SU-DHL-6 (cell line): Measurements from ENCODE around the gene TUBGCP6.

ENCODE experiments used
- H2AFZ ChIP-seq: fragments of 200-600 bp; sonication (generic); 2 replicates; pipeline ENCODE4 v1.6.1; 2014; ENCODE audit warnings: low read depth, mild to moderate bottlenecking, moderate library complexity, mixed read lengths, antibody characterized with exemption, low read length; ENCODE audit not compliant: severe bottlenecking
- H3F3A ChIP-seq: fragments of 200-600 bp; shearing (Covaris generic); 2 replicates; pipeline ENCODE4 v1.6.0; 2016; ENCODE audit warnings: antibody characterized with exemption, mild to moderate bottlenecking; ENCODE audit not compliant: insufficient read depth
- H3K27ac ChIP-seq: fragments of 200-600 bp; sonication (generic); 2 replicates; pipeline ENCODE4 v1.5.1; 2016; ENCODE audit warnings: low read depth, mild to moderate bottlenecking, low read length, moderate library complexity, mixed read lengths
- H3K27me3 ChIP-seq: fragments of 200-600 bp; sonication (generic), shearing (Covaris generic); 2 replicates; pipeline ENCODE4 v1.6.0; 2014; ENCODE audit warnings: mild to moderate bottlenecking, low read length
- H3K36me3 ChIP-seq: fragments of 200-600 bp; sonication (generic); 2 replicates; pipeline ENCODE4 v1.6.1; 2014; ENCODE audit warnings: mild to moderate bottlenecking, low read length, mixed read lengths
- H3K4me2 ChIP-seq: fragments of 300-600, 200-600 bp; shearing (Covaris generic), sonication (generic); 2 replicates; pipeline ENCODE4 v1.6.0; 2014; ENCODE audit warnings: low read length, low read depth, mild to moderate bottlenecking; ENCODE audit not compliant: poor library complexity, severe bottlenecking
- H3K4me3 ChIP-seq: fragments of 200-600 bp; sonication (generic); 2 replicates; pipeline ENCODE4 v1.5.1; 2014; ENCODE audit warnings: antibody characterized with exemption, low read length, mild to moderate bottlenecking, mixed read lengths; ENCODE audit not compliant: insufficient read depth, poor library complexity, severe bottlenecking
- H3K79me2 ChIP-seq: fragments of 200-600 bp; sonication (generic); 2 replicates; pipeline ENCODE4 v1.6.1; 2014; ENCODE audit warnings: mild to moderate bottlenecking, low read length, moderate library complexity; ENCODE audit not compliant: insufficient read depth
- H3K9ac ChIP-seq: fragments of 200-600 bp; sonication (generic); 2 replicates; pipeline ENCODE4 v1.7.0; 2014; ENCODE audit warnings: mild to moderate bottlenecking, low read length
- H3K9me2 ChIP-seq: fragments of 200-600 bp; sonication (generic); replicated peaks from 2 replicates; pipeline ENCODE4 v1.6.1; 2014; ENCODE audit warnings: low read length; ENCODE audit not compliant: insufficient read depth
- H3K9me3 ChIP-seq: fragments of 200-600 bp; sonication (generic); 2 replicates; pipeline ENCODE4 v1.6.1; 2014; ENCODE audit warnings: low read length, mixed read lengths; ENCODE audit not compliant: insufficient read depth
- H4K20me1 ChIP-seq: fragments of 200-600 bp; sonication (generic); 2 replicates; pipeline ENCODE4 v1.6.1; 2014; ENCODE audit warnings: low read depth, mild to moderate bottlenecking, antibody characterized with exemption, low read length, moderate library complexity, mixed read lengths
- CTCF ChIP-seq: fragments of 200-600 bp; sonication (generic); IDR thresholded peaks from one replicate; pipeline ENCODE4 v1.5.1; 2017; ENCODE audit warnings: antibody characterized with exemption, mild to moderate bottlenecking, low read length, moderate library complexity; ENCODE audit not compliant: insufficient read depth, poor library complexity, severe bottlenecking
- EZH2phosphoT487 ChIP-seq: fragments of 200-600 bp; sonication (generic), shearing (Covaris generic); conservative IDR thresholded peaks from 2 replicates; pipeline ENCODE4 v1.6.1; 2018; ENCODE audit warnings: mild to moderate bottlenecking, antibody characterized with exemption, low read length, moderate library complexity, mixed read lengths

TUBGCP6 gene

GRCh38 chr22:50171319-50171964 is 73.4 kb downstream of the TUBGCP6 start:
- no peak overlapping the region for H3K27ac ChIP-seq
- TF ChIP-seq CTCF (no peak), EZH2phosphoT487 (no peak)
- no peak overlapping the region for H3K9ac ChIP-seq
- H2AFZ ChIP-seq, result no peak overlapping the region
- H3K9me3 ChIP-seq, result no peaks in the 10 kb centered on the region
- no peaks in the 10 kb centered on the region for H3F3A ChIP-seq
- no peaks in the 10 kb centered on the region for H3K36me3 ChIP-seq
- H3K79me2 ChIP-seq, result no peaks in the 10 kb centered on the region
- no peaks in the 10 kb centered on the region for H3K9me2 ChIP-seq
- H3K4me3 ChIP-seq, result no peak overlapping the region
- no peaks in the 10 kb centered on the region for H4K20me1 ChIP-seq
- no peaks in the 10 kb centered on the region for H3K27me3 ChIP-seq
- no peak overlapping the region for H3K4me2 ChIP-seq

- no peaks in the 10 kb centered on the region for H3K36me3 ChIP-seq
- no peak within 1 kb of the TSS for H3K4me3 ChIP-seq
- H3K9me2 ChIP-seq, result no peaks in the 10 kb centered on the region
- no peak within 1 kb of the TSS for H3K27ac ChIP-seq
- no peaks in the 10 kb centered on the region for H3K27me3 ChIP-seq
- no peaks in the 10 kb centered on the region for H3F3A ChIP-seq
- H3K79me2 ChIP-seq, result no peaks in the 10 kb centered on the region
- TF ChIP-seq EZH2phosphoT487 (no peak), CTCF (no peak)
- H3K9me3 ChIP-seq, result no peaks in the 10 kb centered on the region
- H2AFZ ChIP-seq, result no peak within 1 kb of the TSS
- H3K4me2 ChIP-seq, result no peak within 1 kb of the TSS
- no peaks in the 10 kb centered on the region for H4K20me1 ChIP-seq
- H3K9ac ChIP-seq, result no peak within 1 kb of the TSS
These were observed 74.1 kb downstream of the TUBGCP6 start, which contains the start of gene PANX2 for GRCh38 chr22:50170453-50171318. Gene PANX2, plus strand, starts transcription at chr22:50170731. Its CDS starts 0 bp downstream, at chr22:50170731.

GRCh38 chr22:50169774-50170341 is 75.0 kb downstream of the TUBGCP6 start:
- Histone ChIP-seq H3K27ac (no peak overlapping the region), H3K4me2 (no peak overlapping the region), H4K20me1 (no peaks in the 10 kb centered on the region), H3F3A (no peaks in the 10 kb centered on the region), H3K9me2 (no peaks in the 10 kb centered on the region), H3K36me3 (no peaks in the 10 kb centered on the region), H3K9me3 (no peaks in the 10 kb centered on the region), H3K9ac (no peak overlapping the region), H3K27me3 (no peaks in the 10 kb centered on the region), H3K79me2 (no peaks in the 10 kb centered on the region), H2AFZ (no peak overlapping the region), H3K4me3 (no peak overlapping the region)
- no peak for TF ChIP-seq EZH2phosphoT487
- TF ChIP-seq CTCF, result no peak
